Eye (tissue), 1 donor: ENCODE data around the gene SLC35A5.

ENCODE experiments used
- DNase-seq: peaks from one replicate; pipeline ENCODE4 v3.0.0-alpha.2; 2015

Gene SLC35A5

DNA sequence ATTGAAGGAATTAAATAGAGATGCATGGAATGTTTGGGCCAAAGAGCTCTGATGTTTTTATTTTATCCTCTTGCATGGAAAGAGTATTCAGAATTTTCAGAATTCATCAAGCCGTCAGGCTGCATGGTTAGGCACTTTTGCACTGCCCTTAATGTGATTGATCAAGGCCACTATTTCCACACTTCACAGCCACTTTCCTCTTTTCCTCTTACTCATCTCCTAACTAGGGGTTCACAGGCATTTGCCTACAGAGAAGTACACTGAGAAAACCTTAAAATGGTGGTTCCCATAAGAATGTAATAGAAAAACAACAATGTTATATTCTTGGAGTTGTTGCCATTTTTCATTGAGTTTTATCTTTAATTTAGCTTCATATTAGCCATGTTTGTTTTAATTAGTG is 10.9 kb downstream of the SLC35A5 start:
- DNase-seq = no peak

GRCh38 chr3:112579232-112579631 is 17.4 kb downstream of the SLC35A5 start:
- no peak for DNase-seq

DNA sequence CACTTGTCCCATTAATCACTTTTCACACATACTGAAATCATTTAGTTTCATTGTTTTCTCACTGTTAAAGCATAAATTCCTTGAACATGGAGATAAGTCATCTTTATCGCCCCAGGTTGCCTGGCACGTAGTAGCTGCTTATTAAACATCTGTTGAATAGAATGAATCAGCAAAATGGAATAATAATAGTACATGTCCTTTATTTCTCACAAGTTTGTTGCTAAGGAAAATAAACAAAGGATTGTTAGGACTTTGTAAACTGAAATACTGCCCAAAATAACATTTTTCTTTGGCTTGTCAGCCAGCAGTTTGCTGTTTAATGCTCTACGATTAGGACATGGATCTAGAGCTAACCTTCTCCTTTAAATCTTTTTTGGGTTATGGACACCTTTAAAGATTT is 17.9 kb downstream of the SLC35A5 start:
- no peak for DNase-seq

- DNase-seq = peak; percentile 52
These were observed 20.5 kb downstream of the SLC35A5 start for GRCh38 chr3:112582244-112582874.

DNA sequence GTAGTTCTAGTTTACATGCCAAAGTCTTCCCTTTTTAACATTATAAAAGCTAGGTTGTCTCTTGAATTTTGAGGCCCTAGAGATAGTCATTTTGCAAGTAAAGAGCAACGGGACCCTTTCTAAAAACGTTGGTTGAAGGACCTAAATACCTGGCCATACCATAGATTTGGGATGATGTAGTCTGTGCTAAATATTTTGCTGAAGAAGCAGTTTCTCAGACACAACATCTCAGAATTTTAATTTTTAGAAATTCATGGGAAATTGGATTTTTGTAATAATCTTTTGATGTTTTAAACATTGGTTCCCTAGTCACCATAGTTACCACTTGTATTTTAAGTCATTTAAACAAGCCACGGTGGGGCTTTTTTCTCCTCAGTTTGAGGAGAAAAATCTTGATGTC is 21.3 kb downstream of the SLC35A5 start:
- DNase-seq = no peak

GRCh38 chr3:112585782-112586181 is 23.9 kb downstream of the SLC35A5 start:
- DNase-seq = no peak

- DNase-seq = no peak
These were observed 25.5 kb downstream of the SLC35A5 start for GRCh38 chr3:112587336-112587735.

DNA sequence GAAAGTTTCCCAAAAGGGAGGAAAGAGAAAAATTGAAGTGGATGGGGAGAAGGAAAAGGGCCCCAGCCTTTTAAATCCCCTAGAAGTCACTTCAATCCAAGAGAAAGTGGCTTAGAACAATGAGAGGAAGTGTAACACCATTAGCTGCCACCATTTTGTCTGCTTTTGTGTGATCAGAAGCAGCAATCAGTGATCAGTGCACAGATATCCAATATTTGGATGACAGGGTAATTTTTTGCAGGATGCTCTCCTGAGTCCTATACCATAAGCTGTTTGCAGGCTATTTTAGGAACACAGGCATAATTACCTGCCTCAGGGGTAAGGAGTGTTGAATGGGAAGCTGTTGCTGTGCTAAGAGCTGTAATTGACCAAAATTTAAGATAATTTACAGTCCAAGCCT is 31.4 kb downstream of the SLC35A5 start:
- no peak for DNase-seq

- no peak for DNase-seq
These were observed 33.0 kb downstream of the SLC35A5 start for GRCh38 chr3:112594856-112595255.

DNA sequence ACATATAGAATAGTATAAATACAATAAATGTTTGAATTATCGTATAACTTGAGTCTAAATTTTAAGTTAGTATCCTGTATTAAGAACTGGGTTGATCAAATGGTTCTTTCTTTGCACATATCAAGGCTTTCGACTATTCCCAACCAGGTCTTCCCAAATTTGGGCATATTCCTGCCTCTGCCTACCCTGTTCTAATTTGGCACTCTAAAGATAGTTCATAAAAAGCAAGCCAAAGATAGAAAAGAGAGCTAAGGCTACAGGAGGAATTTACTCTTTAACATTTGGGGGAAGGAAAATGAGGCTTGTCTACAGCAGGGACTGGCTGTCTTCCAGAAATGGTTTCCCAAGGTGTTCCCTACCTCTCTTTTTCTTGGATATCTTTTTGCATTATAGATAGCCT is 36.1 kb downstream of the SLC35A5 start:
- no peak for DNase-seq

DNA sequence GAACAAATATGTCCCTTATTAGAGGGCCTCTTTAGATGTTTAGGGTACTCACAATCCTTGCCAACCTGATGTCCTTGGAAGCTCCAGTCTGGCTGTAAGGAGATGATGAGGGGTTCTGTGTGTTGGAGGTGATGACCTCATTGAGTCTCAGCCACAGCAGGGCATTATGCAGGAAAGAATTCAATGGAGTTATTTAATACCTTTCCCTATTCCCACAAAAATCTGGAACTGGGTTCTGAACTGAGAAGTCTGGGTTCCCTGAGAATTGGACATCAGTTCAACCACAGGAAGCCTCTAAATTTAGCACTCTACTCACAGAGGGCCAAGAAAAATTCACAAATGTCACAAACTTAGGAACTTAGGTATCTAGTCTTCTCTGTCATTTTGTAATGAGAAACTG is 36.9 kb downstream of the SLC35A5 start:
- no peak for DNase-seq

DNA sequence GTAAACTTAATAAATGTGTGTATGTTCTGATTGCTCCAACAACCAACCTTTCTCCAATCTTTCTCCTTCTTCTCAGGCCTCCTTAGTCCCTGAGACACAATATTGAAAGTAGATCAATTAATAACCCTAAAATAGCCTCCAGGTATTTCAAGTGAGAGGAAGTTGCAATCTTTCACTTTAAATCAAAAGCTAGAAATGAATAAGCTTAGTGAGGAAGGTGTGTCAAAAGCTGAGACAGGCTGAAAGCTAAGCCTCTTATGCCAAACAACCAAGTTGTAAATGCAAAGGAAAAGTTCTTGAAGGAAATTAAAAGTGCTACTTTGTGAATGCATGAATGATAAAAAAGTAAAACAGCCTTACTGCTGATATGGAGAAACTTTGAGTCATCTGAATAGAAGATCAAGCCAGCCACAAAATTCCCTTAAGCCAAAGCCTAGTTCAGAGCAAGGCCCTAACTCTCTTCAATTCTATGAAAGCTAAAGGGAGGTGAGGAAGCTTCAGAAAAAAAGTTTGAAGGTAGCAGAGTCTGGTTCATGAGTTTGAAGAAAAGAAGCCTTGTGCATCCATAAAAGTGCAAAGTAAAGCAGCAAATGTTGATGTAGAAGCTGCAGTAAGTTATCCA is 40.5 kb downstream of the SLC35A5 start:
- no peak for DNase-seq

GRCh38 chr3:112604536-112604935 is 42.7 kb downstream of the SLC35A5 start:
- peak; percentile 55 for DNase-seq

DNA sequence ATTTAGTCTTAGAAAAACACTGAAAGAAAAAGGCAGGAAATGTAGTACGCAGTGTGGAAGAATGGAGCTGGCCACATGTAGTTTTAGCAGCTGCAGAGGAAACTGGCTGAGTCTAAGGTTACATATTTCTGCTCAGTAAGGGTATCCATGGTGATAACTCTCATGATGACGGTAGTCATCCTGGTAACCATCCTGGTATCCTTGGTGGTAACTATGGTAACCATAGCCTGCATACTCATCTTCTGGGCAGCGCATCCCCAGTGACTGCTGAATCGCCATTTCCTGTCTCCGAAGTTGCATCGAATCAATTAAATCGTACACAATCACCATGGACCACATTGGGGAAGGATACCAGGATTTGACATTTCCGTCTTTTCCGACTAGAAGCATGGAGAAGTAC is 43.4 kb downstream of the SLC35A5 start:
- DNase-seq = peak; percentile 68

DNA sequence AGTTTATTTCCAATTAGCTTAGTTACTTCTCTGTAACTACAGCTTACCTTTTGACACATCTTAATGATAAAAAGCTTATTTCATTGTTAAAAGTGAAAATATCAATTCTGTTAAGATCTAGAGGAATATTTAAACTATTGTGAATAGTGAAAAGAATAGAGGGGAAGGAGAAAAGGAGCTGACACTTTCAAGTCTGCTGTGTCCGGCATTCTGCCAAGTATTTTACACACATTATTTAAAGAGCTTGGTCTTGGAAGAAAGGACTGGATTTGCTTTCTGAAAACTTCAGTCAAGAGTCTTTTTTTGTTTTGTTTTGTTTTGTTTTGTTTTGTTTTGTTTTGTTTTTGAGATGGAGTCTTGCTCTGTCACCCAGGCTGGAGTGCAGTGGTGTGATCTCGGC is 44.3 kb downstream of the SLC35A5 start:
- peak; percentile 9 for DNase-seq

DNA sequence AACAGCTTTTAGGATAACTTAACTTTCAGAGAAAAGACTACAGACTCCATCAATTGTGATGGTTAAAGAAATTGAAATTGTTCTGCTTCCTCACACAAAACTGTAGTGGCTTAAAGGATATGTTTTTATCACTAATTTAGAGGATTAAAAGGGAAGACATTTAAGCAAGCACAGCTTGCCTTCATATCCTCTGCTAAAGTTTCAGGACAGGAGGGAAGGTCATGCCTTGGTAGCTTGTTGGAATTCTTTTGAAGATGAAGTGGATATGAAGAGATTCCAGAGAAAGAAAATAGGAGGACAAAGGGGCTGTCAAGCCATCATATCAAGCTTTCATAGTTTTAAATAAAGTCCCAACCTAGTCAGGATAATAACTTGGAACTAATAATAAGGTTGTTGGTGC is 46.0 kb downstream of the SLC35A5 start:
- peak; percentile 24 for DNase-seq

GRCh38 chr3:112610121-112610520 is 48.3 kb downstream of the SLC35A5 start:
- no peak for DNase-seq

GRCh38 chr3:112611752-112612515 is 50.1 kb downstream of the SLC35A5 start:
- DNase-seq = no peak

GRCh38 chr3:112615989-112616731 is 54.3 kb downstream of the SLC35A5 start:
- DNase-seq = no peak

DNA sequence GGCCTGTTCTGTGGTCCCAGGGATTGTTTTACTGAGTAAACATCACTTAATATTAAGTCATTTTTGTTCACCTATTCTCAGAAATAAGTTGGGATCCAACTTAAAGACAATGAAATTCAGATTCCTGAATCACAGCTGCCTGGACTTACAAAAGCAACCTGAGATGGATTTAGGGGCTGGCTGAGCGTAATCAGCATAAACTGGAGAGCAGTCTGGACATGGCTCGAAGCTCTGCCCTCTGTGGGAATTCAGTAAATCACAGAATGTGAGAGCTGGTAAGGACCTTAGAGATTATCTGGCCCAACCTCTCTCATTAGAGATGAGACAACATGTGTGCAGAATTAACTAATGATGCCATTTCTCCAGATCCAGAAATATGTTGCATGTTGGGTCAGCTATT is 55.4 kb downstream of the SLC35A5 start:
- no peak for DNase-seq

GRCh38 chr3:112619295-112619694 is 57.5 kb downstream of the SLC35A5 start:
- DNase-seq = no peak

GRCh38 chr3:112623213-112623612 is 61.4 kb downstream of the SLC35A5 start:
- DNase-seq = no peak

GRCh38 chr3:112623717-112624116 is 61.9 kb downstream of the SLC35A5 start:
- DNase-seq = no peak

DNA sequence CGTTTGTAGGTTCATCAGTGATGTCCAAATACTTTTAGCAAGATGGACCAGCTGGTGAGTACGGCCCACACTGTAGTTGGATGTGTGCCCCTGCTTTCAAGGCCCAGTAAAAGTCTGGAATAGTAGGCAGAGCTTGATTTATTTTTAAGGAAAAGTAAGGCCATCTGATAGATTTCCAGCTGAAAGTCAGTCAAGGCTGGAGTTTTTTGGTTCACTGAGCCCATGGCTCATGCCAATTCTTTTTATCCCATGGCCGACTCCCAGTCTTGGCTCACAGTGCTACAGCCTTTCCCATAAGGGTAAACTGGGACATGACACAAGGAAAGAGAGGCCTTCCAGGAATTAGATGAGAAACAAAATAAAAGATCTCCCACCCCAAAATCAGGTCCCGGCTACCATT is 65.6 kb downstream of the SLC35A5 start:
- DNase-seq = no peak
